Dedifferentiated amniotic fluid mesenchymal stem cell (primary cell): ENCODE measurements around the gene CHCHD3.
"Not testable (repeated sequence)": the region's sequence is repeated elsewhere in the genome, so short reads cannot be mapped to it uniquely, and the experiment has no call there.

Experiments used
- DNase-seq: peaks from one replicate; pipeline ENCODE4 v3.0.0-alpha.2; 2016; ENCODE audit errors: extremely low spot score

The CHCHD3 gene

GRCh38 chr7:133044722-133045473 is 37.0 kb downstream of the CHCHD3 start:
- no peak for DNase-seq

DNA sequence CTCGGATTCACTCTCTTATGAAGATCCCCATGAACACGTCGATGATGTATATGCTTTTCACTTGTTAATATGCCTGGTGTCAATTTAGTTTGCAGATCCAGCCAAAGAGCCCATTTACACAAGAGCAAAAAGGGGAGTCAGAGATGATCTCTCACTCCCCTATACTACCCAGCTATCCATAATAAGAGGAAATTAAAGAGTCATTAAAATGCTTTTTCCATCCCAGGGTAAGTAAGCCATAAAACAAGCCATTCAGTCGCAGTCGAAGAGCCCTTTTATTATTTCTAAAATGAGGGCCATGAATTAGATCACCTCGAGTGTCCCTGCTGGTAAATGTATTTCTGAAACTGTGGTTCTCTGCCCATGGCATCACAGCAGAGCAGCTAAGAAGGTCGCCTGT is 41.2 kb downstream of the CHCHD3 start:
- no peak for DNase-seq

DNA sequence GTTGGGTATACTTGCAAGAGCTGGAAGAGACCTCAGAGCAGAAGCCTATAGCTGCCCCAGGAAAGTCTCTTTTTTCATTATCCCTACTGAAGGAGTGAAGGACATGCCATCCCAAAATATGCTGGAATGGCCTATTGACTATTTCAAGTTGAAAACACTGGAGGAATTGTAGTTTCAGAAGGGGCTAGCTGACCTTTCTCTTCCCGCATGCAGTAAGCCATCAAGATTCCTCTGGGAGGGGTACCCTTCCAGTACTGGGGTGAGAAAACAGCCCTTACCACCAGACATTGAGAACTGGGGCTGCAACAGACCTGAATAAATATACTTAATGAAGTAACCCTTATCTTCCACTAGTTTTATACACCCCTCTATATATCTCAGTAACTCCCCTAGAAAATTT is 41.7 kb downstream of the CHCHD3 start:
- DNase-seq, result no peak

- no peak for DNase-seq
Measured at GRCh38 chr7:133039614-133040013, 42.3 kb downstream of the CHCHD3 start.

- DNase-seq, result no peak
Measured at GRCh38 chr7:133036289-133036688, 45.6 kb downstream of the CHCHD3 start.

DNA sequence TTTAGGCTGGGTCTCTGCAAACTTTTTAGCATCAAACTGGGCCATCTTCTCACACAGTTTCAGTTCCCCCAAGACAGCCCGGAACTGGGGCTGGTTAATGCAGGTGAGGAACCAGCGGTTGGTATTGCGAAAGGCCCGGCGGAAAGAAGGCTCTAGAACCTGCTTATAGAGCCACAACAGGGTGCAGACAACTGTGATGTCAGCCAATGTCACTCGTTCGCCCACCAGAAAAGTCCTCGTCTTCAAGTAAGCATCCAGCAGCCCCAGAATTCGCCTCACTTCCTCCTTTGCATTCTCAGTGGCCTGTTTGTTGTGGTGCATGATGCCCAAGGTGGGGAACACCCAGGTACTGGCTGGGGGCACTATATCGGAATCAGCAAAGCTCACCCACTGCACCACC is 46.6 kb downstream of the CHCHD3 start:
- not testable (repeated sequence) for DNase-seq

GRCh38 chr7:133030346-133030745 is 51.5 kb downstream of the CHCHD3 start:
- no peak for DNase-seq

DNA sequence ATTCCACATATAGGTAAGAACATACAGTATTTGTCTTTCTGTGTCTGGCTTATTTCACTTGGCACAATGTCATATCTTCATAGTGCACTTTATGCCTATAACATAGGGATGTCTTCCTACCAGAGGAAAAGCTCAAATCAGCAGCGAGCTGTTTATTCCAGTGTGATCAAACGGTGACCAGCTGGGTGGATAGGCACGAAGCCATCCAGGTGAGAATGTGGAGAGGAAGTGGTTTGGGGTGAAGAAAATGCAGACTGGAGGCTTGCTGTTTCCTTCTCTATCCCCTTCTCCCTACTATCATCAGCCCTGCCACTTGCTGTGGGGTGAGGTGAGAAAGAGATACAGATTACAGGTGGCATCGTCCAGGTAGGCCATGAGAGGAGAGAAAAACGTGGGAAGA is 52.4 kb downstream of the CHCHD3 start:
- DNase-seq, result no peak

- DNase-seq, result no peak
Measured at GRCh38 chr7:133027397-133027796, 54.5 kb downstream of the CHCHD3 start.

DNA sequence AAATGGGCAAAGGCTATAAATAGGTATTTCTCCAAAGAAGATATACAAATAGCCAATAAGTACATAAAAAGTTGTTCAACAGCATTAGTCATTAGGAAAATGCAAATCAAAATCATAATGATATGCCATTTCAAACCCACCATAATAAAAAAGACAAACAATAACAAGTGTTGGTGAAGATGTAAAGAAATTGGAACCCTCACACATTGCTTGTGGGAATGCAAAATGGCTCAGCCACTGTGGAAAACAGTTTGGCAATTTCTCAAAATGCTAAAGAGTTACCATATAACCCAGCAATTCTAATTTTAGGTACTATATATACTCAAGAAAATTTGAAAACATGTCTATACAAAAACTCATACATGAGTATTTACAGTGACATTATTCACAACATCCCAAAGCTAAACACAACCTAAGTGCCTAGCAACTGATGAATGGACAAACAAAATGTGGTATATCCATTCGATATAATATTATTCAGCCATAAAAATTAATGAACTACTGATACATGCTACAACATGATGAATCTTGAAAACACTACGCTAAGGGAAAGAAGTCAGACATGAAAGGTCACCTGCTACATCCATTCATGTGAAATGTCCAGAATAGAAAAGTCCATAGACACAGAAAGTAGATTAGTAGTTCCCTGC is 55.6 kb downstream of the CHCHD3 start:
- DNase-seq, result no peak

DNA sequence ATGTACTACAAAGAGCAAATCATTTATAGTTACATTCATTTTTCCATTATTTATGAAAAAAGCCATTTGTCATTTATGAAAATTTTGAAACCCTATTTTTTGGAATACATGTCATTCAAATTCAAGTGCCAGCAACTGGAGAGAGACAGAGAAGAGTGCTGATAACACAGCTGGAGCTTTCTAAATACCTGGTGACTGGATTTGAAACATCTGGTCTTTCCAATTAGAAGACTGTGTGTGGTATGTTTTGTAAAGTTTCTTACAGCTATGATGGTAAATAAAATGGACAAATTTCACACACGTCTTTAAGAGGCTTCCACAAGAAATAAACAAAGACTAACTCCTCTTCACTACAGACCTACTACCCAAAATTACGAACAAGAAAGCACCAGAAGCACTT is 56.8 kb downstream of the CHCHD3 start:
- no peak for DNase-seq

DNA sequence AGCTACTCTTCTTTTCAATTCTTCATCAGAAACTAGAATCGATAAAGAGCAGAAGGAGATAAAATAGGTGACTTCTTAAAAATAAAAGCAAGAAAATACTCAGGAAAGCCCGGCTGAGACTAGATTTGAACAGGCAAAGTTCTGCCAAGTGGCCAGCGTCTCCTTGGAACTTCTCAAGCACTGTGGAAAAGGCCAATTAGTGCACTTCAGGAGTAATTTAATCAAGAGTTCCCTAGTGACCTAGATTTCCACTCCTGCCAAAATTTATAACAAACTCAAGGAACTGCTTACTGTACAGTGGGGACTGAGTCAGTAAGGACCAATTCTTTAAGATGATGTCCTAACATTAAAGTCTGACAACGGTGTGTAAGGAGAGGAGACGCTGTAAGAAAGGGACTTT is 57.3 kb downstream of the CHCHD3 start:
- DNase-seq, result no peak

DNA sequence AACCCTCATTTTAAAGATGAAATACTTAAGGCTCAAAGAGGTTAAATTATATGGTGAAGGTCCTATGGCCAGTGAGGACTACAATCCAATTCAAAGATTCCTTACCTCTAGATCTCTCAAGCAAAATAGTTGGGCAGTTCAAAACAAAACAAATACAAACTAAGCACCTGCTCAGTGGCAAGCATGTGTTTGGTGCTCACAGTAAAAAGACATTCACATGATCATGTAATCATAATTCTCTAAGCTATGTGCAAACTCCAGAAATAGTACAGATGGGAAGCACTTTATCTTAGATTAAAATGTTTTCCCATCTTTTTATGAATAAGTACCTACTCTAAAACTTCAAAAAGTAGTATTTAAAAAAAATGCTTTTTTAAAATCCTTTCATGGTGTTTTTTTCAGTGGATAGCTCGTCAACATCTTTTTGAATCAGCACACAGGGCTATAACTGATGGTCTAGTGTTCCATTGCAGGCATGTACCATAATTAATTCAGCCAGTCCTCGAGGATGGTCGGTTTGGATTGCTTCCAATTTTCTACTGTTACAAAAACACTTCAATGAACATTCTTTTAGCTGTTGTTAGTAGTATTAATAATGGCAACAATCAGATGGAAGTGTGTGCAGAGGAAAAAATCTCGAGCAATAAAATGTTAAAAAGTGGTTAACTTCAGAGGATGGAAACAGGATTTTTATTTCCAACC is 58.4 kb downstream of the CHCHD3 start:
- no peak for DNase-seq

GRCh38 chr7:133022661-133023060 is 59.2 kb downstream of the CHCHD3 start:
- no peak for DNase-seq

DNA sequence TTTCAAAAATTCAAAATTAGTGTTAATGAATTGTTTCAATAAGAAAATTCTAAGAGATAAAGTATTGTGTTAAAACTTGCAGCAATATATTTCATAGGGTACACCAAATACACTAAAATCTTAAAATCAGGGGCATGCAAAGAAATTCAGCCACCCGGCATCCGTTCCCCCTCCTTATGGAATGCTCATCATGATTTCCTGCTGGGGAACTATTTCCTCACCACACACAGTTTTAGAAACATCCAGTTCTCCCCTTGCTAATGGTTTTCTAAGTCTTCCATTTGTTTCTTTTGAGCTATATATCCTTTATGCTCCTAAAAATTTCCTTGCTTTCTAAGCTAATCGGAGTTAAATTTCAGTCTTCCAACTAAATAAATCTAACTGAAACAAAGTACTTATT is 60.7 kb downstream of the CHCHD3 start:
- no peak for DNase-seq

DNA sequence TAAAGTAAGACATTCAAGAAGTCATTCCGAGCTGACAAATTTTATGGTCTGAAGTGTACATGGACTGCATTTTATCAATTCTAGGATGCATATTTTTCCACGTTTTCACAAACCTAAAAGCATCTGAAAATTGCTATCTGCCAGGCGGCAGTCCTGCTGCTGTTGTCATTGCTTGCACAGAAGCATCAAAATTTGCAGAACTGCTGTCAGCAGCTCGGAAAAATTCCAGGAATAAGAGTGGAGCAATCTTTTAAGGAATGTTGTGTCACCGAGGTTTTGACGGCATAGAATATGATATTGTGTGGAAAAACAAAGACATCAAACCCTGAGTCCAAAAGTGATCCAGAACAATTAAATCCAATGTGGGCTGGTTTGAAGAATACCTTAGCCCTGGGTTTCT is 61.4 kb downstream of the CHCHD3 start:
- DNase-seq, result no peak

DNA sequence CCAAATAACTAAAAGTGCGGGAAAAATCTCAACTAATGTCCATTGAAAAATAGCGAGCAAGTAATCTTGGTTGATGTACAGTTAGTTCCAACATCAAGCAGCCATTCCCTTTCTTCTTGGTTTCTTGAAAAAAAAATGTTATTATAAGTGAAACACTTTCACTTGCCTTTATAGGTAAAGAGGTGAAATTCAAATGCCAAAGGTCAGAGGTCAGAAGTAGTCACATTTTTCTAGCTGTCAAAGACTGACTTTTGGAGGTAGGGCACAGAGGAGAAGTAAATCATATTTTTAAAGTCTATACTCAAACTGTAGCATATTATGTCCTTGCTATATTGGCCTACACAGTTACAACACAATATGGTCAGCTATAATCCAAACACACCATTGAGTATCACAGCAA is 62.3 kb downstream of the CHCHD3 start:
- no peak for DNase-seq

- DNase-seq, result no peak
Measured at GRCh38 chr7:133016604-133017003, 65.3 kb downstream of the CHCHD3 start.

DNA sequence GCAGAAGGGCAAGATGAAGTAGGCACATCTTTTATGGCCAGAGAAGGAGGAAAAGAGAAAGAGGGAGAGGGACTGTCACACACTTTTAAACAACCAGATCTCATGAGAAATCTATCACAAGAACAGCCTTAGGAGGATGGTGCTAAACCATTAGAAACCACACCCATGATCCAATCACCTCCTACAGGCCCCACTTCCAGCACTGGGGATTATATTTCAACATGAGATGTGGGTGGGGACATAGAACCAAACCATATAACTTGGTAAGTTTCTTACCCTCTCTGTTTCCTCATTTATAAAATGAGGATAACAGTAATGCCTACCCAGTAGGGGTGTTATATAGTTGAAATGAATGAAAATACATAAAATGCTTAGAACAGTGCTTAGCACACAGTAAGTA is 66.0 kb downstream of the CHCHD3 start:
- no peak for DNase-seq

- no peak for DNase-seq
Measured at GRCh38 chr7:133011746-133012145, 70.1 kb downstream of the CHCHD3 start.

- no peak for DNase-seq
Measured at GRCh38 chr7:133009426-133010252, 72.3 kb downstream of the CHCHD3 start.

- no peak for DNase-seq
Measured at GRCh38 chr7:133007961-133008360, 73.9 kb downstream of the CHCHD3 start.
